G401 (cell line): ENCODE data around the gene RRP1. TPM values are rescaled to one million over a fixed set of nuclear protein-coding genes. Genes with fewer than 3 reads are reported as not detected.

Source experiments
- DNase-seq: peaks from one replicate; pipeline ENCODE4 v3.0.0-alpha.2; 2015; ENCODE audit warnings: low spot score
- in situ Hi-C: cut with HindIII; loops from 2 replicates; pipeline ENCODE4 v1.10.0; 2016; ENCODE audit warnings: low sequenced_read_pairs, mixed read lengths
- total RNA-seq: library from RNA; depleted of rRNA; stranded (reverse); fragments of >200 nt; shearing (Covaris generic); gene quantifications from 2 replicates; pipeline ENCODE4 v1.2.3, GENCODE V29; 2014; rRNA removed

RRP1 gene
- total RNA-seq, 1 experiment from 2014 or later = 51.2 TPM

- in situ Hi-C loops = no loop called here
- DNase-seq = no peak
Observed at GRCh38 chr21:43849532-43850299, 60.3 kb downstream of the RRP1 start.

GRCh38 chr21:43850728-43851295 lies 61.4 kb downstream of the RRP1 start:
- in situ Hi-C loops = no loop called here

GRCh38 chr21:43851593-43851992 lies 62.2 kb downstream of the RRP1 start:
- in situ Hi-C loops = no loop called here
- no peak for DNase-seq

More at GRCh38 chr21:43850728-43851295, 61.4 kb downstream of the RRP1 start:
- no peak for DNase-seq

GRCh38 chr21:43853851-43854772 lies 64.7 kb downstream of the RRP1 start:
- in situ Hi-C loops = no loop called here
- DNase-seq = no peak

Other genes starting within 250 kb of the RRP1 start
- gene HSF2BP, start 130.1 kb upstream of the RRP1 start, total RNA-seq = 5.3 and 9.1 TPM in 2 replicates
- gene RRP1B, start 130.0 kb upstream of the RRP1 start, total RNA-seq = 34.0 and 40.5 TPM in 2 replicates
- 58.6 and 88.2 TPM in 2 replicates for gene PDXK, start 70.4 kb upstream of the RRP1 start, total RNA-seq
- gene CSTB, start 13.3 kb upstream of the RRP1 start, total RNA-seq = 8.9 and 10.0 TPM in 2 replicates
- gene AGPAT3, start 75.6 kb downstream of the RRP1 start, total RNA-seq = 5.3 and 14.7 TPM in 2 replicates
- 11.1 and 15.4 TPM in 2 replicates for gene TRAPPC10, start 222.7 kb downstream of the RRP1 start, total RNA-seq